ENCODE results near the gene BCL2L13. TPM values are rescaled to one million over a fixed set of nuclear protein-coding genes. Genes with fewer than 3 reads are reported as not detected.

The BCL2L13 gene
- total RNA-seq, 1 experiment from 2014 or later = 24.5 TPM

GRCh38 chr22:17777717-17778044, 139.1 kb downstream of the BCL2L13 start:
- DNase-seq (ENCODE audit: low spot score) = no peak

GRCh38 chr22:17778412-17778976, 139.9 kb downstream of the BCL2L13 start:
- DNase-seq (ENCODE audit: low spot score) = no peak

GRCh38 chr22:17779286-17780115, 140.9 kb downstream of the BCL2L13 start:
- no peak for DNase-seq (ENCODE audit: low spot score)

- no peak for DNase-seq (ENCODE audit: low spot score)
These were observed 141.7 kb downstream of the BCL2L13 start for GRCh38 chr22:17780116-17780740.

Small RNA genes within 50 kb of the gene (small RNA-seq; reads per million reads assigned to genes)
- not detected for gene MIR3198-1

Other genes with a start within 250 kb of the BCL2L13 start
- not detected in 2 replicates for gene SLC25A18, start 75.3 kb upstream of the BCL2L13 start, total RNA-seq (2014; rRNA removed; shearing (Covaris generic))
- 40.2 and 63.3 TPM in 2 replicates for gene ATP6V1E1, start 10.0 kb upstream of the BCL2L13 start, total RNA-seq (2014; rRNA removed; shearing (Covaris generic))
- 290 and 308 TPM in 2 replicates for gene BID, start 135.7 kb downstream of the BCL2L13 start, total RNA-seq (2014; rRNA removed; shearing (Covaris generic))

Measured in HT-29 (cell line).